Activated CD4-positive, alpha-beta T cell treated with anti-CD3 and anti-CD28 coated beads for 4 hours (primary cell): ENCODE results near the gene RPL15.
"Not testable (repeated sequence)": the region's sequence is repeated elsewhere in the genome, so short reads cannot be mapped to it uniquely, and the experiment has no call there.

Source experiments
- DNase-seq, 2 donors: peaks; one replicate each; pipeline ENCODE4 v3.0.0-alpha.2; 2020

The RPL15 gene

DNA sequence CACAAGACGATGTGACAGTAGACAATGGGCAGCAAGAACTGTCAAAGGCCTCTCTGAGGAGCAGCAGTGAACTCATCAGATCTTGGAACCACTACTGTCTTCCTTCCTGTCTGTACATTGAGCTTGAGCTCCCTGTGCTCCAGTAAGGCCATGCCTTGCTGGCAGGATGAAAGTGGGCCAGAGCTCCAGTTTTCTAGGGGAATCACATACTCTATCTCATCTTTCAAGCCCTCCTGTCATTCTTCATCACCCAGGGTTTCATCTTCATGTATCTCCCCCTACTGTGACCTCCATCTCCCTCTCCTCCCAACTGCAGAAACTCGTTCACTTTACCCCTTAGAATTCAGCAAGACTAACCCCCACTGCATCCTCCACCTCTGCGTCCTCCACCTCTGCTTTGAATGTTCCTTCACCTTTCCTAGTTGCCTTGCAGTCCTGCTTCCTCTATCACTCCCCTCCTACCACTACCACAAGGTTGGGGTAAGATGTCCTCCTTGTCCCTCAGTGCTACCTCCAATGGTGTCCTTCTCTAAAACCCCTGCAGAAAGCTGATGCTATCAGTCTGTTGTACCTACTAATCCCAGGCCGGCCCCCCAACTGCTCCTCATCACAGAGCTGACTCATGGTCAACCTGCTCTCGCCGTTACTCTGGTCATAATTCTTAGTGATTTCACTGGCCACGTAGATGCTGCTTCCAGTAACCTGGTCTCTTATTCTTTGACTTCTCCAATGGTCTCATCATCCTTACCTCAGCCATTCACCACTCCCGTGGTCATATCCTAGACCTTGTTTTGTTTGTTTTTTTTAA, 22.5 kb upstream of the RPL15 start:
- no peak for DNase-seq

- no peak for DNase-seq
These were observed 21.8 kb upstream of the RPL15 start for GRCh38 chr3:23895181-23895580.

DNA sequence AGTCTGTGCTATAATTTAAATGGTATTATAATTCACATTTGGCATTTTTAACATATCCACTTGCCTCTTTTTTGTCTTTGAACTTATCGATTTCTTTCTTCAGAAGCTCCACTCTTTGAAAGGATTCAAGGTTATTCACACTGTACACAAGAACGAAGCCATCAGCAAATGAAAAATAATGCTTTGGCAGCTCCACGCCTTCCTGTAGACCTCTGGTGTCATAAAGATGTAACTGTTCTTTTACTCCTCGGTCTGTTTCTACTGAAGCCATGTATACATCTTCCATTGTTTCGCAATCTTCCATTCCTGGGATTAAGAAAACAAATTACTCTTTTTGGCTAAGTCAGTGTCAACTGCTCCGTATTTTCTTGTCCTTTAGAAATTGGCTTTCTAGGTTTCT, 16.2 kb upstream of the RPL15 start:
- no peak for DNase-seq

- no peak for DNase-seq
These were observed 12.4 kb upstream of the RPL15 start for GRCh38 chr3:23904545-23904944.

- no peak for DNase-seq
These were observed 7.6 kb upstream of the RPL15 start for GRCh38 chr3:23909341-23909740.

GRCh38 chr3:23911397-23911796, 5.5 kb upstream of the RPL15 start:
- no peak for DNase-seq

DNA sequence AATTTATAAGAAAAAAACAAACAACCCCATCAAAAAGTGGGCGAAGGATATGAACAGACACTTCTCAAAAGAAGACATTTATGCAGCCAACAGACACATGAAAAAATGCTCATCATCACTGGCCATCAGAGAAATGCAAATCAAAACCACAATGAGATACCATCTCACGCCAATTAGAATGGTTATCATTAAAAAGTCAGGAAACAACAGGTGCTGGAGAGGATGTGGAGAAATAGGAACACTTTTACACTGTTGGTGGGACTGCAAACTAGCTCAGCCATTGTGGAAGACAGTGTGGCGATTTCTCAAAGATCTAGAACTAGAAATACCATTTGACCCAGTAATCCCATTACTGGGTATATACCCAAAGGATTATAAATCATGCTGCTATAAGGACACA, 4.6 kb upstream of the RPL15 start:
- DNase-seq = not testable (repeated sequence)

GRCh38 chr3:23913182-23913581, 3.8 kb upstream of the RPL15 start:
- no peak for DNase-seq

GRCh38 chr3:23913873-23914743, 2.8 kb upstream of the RPL15 start:
- no peak for DNase-seq

DNA sequence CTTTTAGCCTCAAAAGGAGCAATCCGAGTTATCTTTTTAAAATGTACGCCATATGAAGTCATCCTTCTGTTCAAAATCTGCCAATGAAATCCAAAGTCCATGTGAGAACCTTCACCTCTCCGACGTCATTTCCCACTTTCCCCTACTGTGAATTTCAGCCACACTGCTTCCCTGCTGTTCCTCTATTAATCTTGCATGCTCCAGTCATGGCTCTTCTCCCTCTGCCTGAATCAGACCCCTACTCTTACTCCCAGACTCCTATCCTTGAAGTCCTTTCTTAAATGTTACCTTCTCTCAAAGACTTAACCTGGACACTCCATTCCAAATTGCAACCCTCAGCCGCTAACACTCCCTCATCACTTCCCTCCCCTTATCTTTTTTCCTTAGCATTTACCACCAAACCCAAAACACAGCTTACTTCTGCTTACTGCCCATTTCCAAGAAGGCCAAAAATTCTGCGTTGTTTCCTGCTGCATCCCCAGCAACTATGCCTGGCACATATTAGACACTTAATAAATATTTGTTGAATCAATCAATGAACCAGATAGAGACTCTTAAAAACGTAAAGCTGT, 1.3 kb upstream of the RPL15 start:
- DNase-seq = no peak

DNA sequence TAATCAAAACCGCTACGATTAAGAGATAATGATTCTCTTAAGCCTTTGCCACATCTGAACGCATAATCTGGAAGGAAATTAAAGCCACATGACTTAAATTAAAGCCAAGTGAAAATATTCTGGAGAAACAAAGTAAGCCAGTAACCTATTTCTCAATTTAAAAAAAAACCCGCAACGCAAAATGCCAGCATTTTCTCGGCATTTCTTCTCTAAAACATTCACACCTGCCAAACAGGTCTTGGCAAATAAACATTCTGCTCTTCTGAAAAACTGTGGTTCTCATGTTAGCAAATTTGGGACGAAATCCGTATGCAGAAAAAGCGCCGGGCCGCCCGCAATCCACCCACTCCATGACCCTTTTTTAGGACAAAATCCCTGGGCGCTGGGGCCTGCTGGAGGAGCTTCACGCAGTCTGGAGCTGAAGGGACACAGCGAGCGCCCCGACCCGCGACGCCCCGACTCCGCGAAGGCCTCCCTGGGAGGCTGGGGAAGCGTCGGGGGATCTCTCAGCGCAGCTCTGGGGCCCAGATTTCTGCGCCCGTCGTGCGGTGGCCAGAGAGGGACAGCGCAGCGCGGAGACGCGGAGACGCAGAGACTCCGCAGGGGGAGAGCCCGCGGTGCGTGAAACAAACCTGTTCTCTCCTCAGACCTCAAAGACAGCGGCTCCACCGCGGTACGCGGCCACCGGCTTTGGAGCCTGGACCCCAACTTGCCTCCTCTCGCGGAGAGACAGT, 613 bp upstream of the RPL15 start:
- DNase-seq = no peak

DNA sequence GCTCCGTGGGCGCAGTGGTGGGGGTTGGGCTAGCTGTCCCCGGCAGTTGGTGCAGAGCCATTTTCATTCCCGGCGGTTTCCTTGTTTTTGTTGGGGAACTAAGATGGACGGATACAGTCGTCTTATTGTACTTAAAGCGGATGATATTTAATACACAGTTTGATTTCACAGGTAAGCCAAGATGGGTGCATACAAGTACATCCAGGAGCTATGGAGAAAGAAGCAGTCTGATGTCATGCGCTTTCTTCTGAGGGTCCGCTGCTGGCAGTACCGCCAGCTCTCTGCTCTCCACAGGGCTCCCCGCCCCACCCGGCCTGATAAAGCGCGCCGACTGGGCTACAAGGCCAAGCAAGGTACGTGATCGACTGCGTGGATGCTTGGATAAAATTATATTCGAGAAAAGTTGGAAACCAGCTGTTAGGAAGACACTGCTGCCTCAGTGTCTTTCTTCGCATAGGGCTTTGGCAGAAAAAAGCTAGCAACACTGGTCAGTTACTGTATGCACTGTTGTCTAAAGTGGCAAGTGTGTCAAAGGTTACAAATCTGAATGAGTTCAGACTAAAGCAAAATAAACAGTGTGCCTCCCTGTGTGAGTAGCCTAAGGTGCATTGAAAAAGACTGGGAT, 859 bp downstream of the RPL15 start:
- not testable (repeated sequence) for DNase-seq

GRCh38 chr3:23918331-23918730, 1.4 kb downstream of the RPL15 start:
- not testable (repeated sequence) for DNase-seq

GRCh38 chr3:23919628-23920027, 2.7 kb downstream of the RPL15 start:
- DNase-seq = no peak

DNA sequence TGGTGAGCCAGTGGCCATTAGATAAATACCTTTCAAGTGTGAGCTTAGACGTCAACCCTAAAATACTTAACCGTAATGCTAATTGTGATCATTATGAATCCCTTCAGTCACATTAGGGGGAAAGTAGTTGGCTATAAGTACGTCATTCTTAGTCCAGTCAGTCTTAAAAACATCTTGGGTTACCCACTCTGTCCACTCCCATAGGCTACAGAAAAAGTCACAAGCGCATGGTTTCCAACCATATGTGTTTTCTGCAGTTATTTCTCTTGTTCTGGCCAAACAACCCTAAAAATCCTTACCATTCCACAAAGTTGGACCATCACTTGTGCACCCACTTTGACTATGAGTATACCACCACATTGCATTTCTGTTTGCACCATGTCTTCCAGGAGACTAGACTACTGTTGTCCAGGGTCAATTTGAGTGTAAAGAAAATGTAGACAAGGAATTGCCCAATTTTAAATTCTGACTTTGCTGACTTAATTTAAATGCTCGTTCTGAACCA, 3.3 kb downstream of the RPL15 start:
- no peak for DNase-seq

DNA sequence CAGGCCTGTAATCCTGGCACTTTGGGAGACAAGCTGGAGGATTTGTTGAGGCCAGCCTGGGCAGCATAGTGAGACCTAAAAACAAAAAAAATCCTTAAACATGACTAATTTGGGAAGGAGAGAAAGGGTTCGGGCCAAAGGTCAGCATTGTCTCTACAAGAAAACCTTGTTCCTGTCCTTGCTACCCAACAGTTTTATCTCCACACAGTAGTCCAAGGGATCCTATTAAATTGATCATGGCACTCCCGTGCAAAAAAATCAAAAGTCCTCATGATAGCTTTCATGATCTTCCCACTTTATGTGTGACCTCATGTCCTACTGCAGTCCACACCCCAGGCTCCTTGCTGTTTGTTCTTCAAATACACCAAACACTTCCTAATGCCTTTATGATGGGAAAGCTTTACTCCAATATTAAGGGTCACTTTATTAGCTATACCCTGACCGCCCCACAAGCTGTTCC, 4.2 kb downstream of the RPL15 start:
- DNase-seq = no peak

DNA sequence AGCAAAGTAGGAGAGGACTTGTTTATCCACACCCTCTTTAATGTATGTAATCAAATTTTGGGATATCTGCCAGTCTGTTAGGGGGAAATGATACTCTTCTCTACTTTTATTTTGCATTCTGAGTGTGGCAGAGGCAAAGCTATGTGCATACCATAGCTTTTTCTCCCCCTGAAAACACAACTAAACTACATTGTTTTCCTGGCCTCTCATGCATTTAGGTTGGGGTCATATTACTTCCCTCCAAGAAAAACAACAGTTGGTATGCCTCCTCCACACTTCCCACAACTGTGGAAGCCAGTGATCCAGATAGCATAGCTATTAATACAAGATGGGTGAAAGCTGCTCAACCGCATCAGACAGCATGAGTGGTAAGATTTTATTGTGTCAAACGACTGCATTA, 6.9 kb downstream of the RPL15 start:
- DNase-seq = no peak

- DNase-seq = no peak
These were observed 9.3 kb downstream of the RPL15 start for GRCh38 chr3:23926246-23926645.

DNA sequence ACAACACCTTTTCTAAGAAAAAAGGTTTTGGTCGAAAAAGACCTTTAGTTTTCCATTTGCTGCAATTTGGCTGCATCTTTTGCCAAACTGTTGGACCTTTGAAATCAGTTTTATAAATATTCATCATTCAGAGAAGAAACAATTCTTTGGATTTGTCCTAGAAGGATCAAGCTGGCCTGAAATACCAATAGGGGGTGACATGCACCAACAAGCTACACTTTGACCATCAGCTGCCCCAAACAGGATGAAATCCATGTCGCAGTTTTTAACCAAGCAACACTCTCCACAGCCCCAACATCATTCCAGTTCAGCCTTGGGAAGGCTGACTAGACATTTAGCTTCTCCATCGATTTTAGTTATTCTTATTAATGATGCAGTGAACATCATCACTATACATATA, 9.8 kb downstream of the RPL15 start:
- no peak for DNase-seq

GRCh38 chr3:23928524-23928923, 11.6 kb downstream of the RPL15 start:
- no peak for DNase-seq

DNA sequence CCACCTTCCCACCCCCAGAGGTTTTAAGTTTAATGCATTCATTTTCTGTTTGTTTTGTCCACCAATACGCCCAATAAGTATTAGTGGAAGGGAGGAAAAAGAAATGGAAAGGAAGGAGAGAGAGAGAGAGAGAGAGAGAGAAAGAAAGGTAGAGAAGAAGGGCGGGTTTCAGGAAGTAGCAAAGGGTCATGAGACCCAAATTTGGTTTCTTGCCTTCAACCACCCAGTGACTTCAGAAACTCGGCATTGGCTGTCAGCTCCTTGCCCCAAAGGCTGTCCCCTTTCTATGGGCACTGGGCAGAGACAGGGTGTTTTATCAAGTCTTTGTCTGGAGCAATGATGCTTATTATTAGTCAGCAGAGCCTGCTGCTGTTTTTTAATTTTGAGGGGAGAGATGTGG, 14.7 kb downstream of the RPL15 start:
- no peak for DNase-seq

DNA sequence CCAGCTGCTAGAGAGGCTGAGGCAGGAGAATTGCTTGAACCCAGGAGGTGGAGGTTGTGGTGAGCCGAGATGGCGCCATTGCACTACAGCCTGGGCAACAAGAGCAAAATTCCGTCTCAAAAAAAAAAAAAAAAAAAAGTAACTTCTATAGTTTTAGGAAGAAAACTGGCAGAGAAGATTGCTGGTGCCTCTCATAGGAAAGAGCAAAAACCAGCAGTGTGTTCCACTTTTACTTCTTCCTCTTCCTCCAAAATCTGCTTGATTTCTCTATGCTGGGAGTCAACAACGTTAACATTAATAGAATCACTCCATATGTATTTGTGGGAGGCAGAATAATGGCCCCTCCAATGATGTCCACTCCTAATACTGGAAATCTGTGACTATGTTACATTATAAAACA, 15.6 kb downstream of the RPL15 start:
- DNase-seq = no peak
